Body of pancreas (tissue), 4 donors: Measurements from ENCODE around the gene ST8SIA4. TPM values are rescaled to one million over a fixed set of nuclear protein-coding genes. Genes with fewer than 3 reads are reported as not detected.

ENCODE experiments used
- ATAC-seq: fragments of 150-250 bp; one replicate; pipeline ENCODE4 v1.9.1; 2016
- DNase-seq, 4 donors: peaks; one replicate each; pipeline ENCODE4 v3.0.0-alpha.2; 2019
- H3K27ac ChIP-seq, 4 donors: fragments of 200-600 bp; sonication (generic); 1 replicate in 3 of 4; 2 replicates in 1 of 4; pipeline versions ENCODE4 v1.5.1 to v1.6.1; 2016 to 2019; ENCODE audit warnings: mild to moderate bottlenecking in 1 of 4, mixed read lengths in 1 of 4, moderate library complexity in 1 of 4
- H3K27me3 ChIP-seq, 2 donors: fragments of 200-600 bp; sonication (generic); one replicate each; pipeline ENCODE4 v1.6.0; 2016; ENCODE audit warnings: mild to moderate bottlenecking in 1 of 2
- H3K36me3 ChIP-seq, 2 donors: fragments of 200-600 bp; sonication (generic); replicated peaks in 1 of 2; 2 replicates each; pipeline ENCODE4 v1.5.1; 2016; ENCODE audit warnings: low read depth in 2 of 2; ENCODE audit not compliant: insufficient read depth in 1 of 2
- H3K4me1 ChIP-seq: fragments of 200-600 bp; sonication (generic); one replicate; pipeline ENCODE4 v1.6.0; 2016
- H3K4me3 ChIP-seq, 2 donors: fragments of 200-600 bp; sonication (generic); 1 replicate in 1 of 2; 2 replicates in 1 of 2; pipeline ENCODE4 v1.5.1; 2016 to 2019
- H3K9me3 ChIP-seq, 3 donors: fragments of 200-600 bp; sonication (generic); 1 replicate in 2 of 3; 2 replicates in 1 of 3; pipeline ENCODE4 v1.5.1; 2016
- CTCF ChIP-seq, 7 experiments: fragments of 450-650 bp in 4 of 7; fragments of 200-600 bp in 3 of 7; sonication (generic) in 3 of 7; IDR thresholded peaks; one replicate each; pipeline ENCODE4 v1.5.1; 2016 to 2019; ENCODE audit warnings: antibody characterized with exemption in 7 of 7
- POLR2A ChIP-seq, 3 donors: fragments of 450-650 bp; IDR thresholded peaks; one replicate each; pipeline ENCODE4 v1.6.1; 2016; ENCODE audit warnings: antibody characterized with exemption in 3 of 3, mild to moderate bottlenecking in 2 of 3
- WGBS, 2 donors: methylation state at CpG; one replicate each; pipeline ENCODE4 v1.1.5; 2017; 5-methylcytosine and 5-hydroxymethylcytosine counted together
- intact Hi-C: fragments of 100-400 bp; cut with DNase I; formaldehyde crosslinking; loops from one replicate; pipeline ENCODE4 v1.15.1; 2023
- total RNA-seq, 2 donors: library from RNA; depleted of rRNA; stranded (reverse); fragments of >200 nt; gene quantifications; one replicate each; pipeline ENCODE4 v1.1.0, GENCODE V29; 2016

Gene ST8SIA4
- total RNA-seq, 2 donors from 2014 or later: 0.66 to 2.1 TPM

GRCh38 chr5:100896054-100896453, 7.0 kb downstream of the ST8SIA4 start:
- no peak for TF ChIP-seq CTCF (IDR thresholded peaks at IDR 0.05)
- no peak for TF ChIP-seq POLR2A (IDR thresholded peaks at IDR 0.05)
- peaks cover 3% of the 10 kb centered on the region for H3K4me1 ChIP-seq
- no peak overlapping the region for H3K4me3 ChIP-seq
- 53 to 64% methylated on average over 2 of the region's 2 CpGs for WGBS, 2 donors
- DNase-seq (no peak), ATAC-seq (no peak)
- H3K9me3 ChIP-seq: no peaks in the 10 kb centered on the region
- H3K36me3 ChIP-seq: no peaks in the 10 kb centered on the region
- intact Hi-C loops: no loop called here
- no peaks in the 10 kb centered on the region for H3K27me3 ChIP-seq
- no peak overlapping the region for H3K27ac ChIP-seq

- H3K27ac ChIP-seq: no peak overlapping the region
- no peaks in the 10 kb centered on the region for H3K27me3 ChIP-seq
- DNase-seq: no peak
- H3K9me3 ChIP-seq: no peaks in the 10 kb centered on the region
- intact Hi-C loops: no loop called here
- H3K4me1 ChIP-seq: no peaks in the 10 kb centered on the region
- WGBS, 2 donors: 31 to 56% methylated on average over 3 of the region's 3 CpGs
- H3K4me3 ChIP-seq: no peak overlapping the region
- ATAC-seq: no peak
- TF ChIP-seq CTCF (IDR thresholded peaks at IDR 0.05) (no peak), POLR2A (IDR thresholded peaks at IDR 0.05) (no peak)
- no peaks in the 10 kb centered on the region for H3K36me3 ChIP-seq
Observed at GRCh38 chr5:100890461-100891008, 12.5 kb downstream of the ST8SIA4 start.

- Histone ChIP-seq H3K27ac (no peak overlapping the region), H3K9me3 (no peaks in the 10 kb centered on the region), H3K4me1 (no peaks in the 10 kb centered on the region), H3K36me3 (no peaks in the 10 kb centered on the region), H3K4me3 (no peak overlapping the region), H3K27me3 (no peaks in the 10 kb centered on the region)
- intact Hi-C loops: no loop called here
- DNase-seq: no peak
- WGBS, 2 donors: 30 to 45% methylated on average over 3 of the region's 3 CpGs
- ATAC-seq: no peak
- TF ChIP-seq POLR2A (IDR thresholded peaks at IDR 0.05) (no peak), CTCF (IDR thresholded peaks at IDR 0.05) (no peak)
Observed at GRCh38 chr5:100889896-100890295, 13.2 kb downstream of the ST8SIA4 start.

- intact Hi-C loops: no loop called here
- H3K36me3 ChIP-seq: no peaks in the 10 kb centered on the region
- H3K4me3 ChIP-seq: no peak overlapping the region
- ATAC-seq (no peak), DNase-seq (no peak)
- no peaks in the 10 kb centered on the region for H3K9me3 ChIP-seq
- no peak overlapping the region for H3K27ac ChIP-seq
- no peaks in the 10 kb centered on the region for H3K4me1 ChIP-seq
- WGBS, 2 donors: 28 to 33% methylated on average over 4 of the region's 4 CpGs
- H3K27me3 ChIP-seq: no peaks in the 10 kb centered on the region
- TF ChIP-seq POLR2A (IDR thresholded peaks at IDR 0.05) (no peak), CTCF (IDR thresholded peaks at IDR 0.05) (no peak)
Observed at GRCh38 chr5:100889165-100889743, 13.8 kb downstream of the ST8SIA4 start.

- intact Hi-C loops: no loop called here
- no peaks in the 10 kb centered on the region for H3K4me1 ChIP-seq
- H3K4me3 ChIP-seq: no peak overlapping the region
- H3K27me3 ChIP-seq: no peaks in the 10 kb centered on the region
- DNase-seq (no peak), ATAC-seq (no peak)
- no peaks in the 10 kb centered on the region for H3K9me3 ChIP-seq
- H3K27ac ChIP-seq: no peak overlapping the region
- H3K36me3 ChIP-seq: no peaks in the 10 kb centered on the region
- 44 to 59% methylated on average over 2 of the region's 2 CpGs for WGBS, 2 donors
- TF ChIP-seq CTCF (IDR thresholded peaks at IDR 0.05): no peak
Observed at GRCh38 chr5:100877274-100877673, 25.8 kb downstream of the ST8SIA4 start.
